Endothelial cell of hepatic sinusoid (primary cell): ENCODE data around the gene SLC17A7.

Experiments used
- in situ Hi-C: cut with HindIII; loops from 2 replicates; pipeline ENCODE4 v1.10.0; 2017; ENCODE audit warnings: low sequenced_read_pairs

Gene SLC17A7

GRCh38 chr19:49428547-49429451 lies 12.5 kb downstream of the SLC17A7 start:
- in situ Hi-C loops: loop anchor here (5.0 kb wide), 1 partner anchor 36 kb away; no protein-coding TSS in a partner anchor

GRCh38 chr19:49427855-49428546 lies 13.3 kb downstream of the SLC17A7 start:
- in situ Hi-C loops: loop anchor here (5.0 kb wide), 1 partner anchor 36 kb away; no protein-coding TSS in a partner anchor

- in situ Hi-C loops: loop anchor here (5.0 kb wide), 1 partner anchor 35 kb away; no protein-coding TSS in a partner anchor
These were observed 14.0 kb downstream of the SLC17A7 start for GRCh38 chr19:49427339-49427738.

- in situ Hi-C loops: loop anchor here (5.0 kb wide), 1 partner anchor 34 kb away; no protein-coding TSS in a partner anchor
These were observed 15.3 kb downstream of the SLC17A7 start for GRCh38 chr19:49425922-49426592.

GRCh38 chr19:49425178-49425577 lies 16.1 kb downstream of the SLC17A7 start, which contains the start of gene GFY:
GFY (plus strand) TSS chr19:49425388; CDS start chr19:49426431, 1,043 bp downstream.
- in situ Hi-C loops: loop anchor here (5.0 kb wide), 1 partner anchor 33 kb away; no protein-coding TSS in a partner anchor

GRCh38 chr19:49423985-49424303 lies 17.4 kb downstream of the SLC17A7 start:
- in situ Hi-C loops: no loop called here

- in situ Hi-C loops: no loop called here
These were observed 18.0 kb downstream of the SLC17A7 start, which contains the start of gene PTH2 for GRCh38 chr19:49423071-49423984. PTH2 (minus strand) TSS chr19:49423441; CDS start chr19:49423339, 102 bp downstream.

GRCh38 chr19:49422407-49423070 lies 18.8 kb downstream of the SLC17A7 start:
- in situ Hi-C loops: no loop called here

GRCh38 chr19:49421878-49422202 lies 19.5 kb downstream of the SLC17A7 start:
- in situ Hi-C loops: no loop called here

- in situ Hi-C loops: no loop called here
These were observed 20.1 kb downstream of the SLC17A7 start for GRCh38 chr19:49421039-49421877.

- in situ Hi-C loops: no loop called here
These were observed 21.1 kb downstream of the SLC17A7 start for GRCh38 chr19:49420227-49420626.

GRCh38 chr19:49419173-49419572 lies 22.2 kb downstream of the SLC17A7 start:
- in situ Hi-C loops: no loop called here

GRCh38 chr19:49418511-49418910 lies 22.8 kb downstream of the SLC17A7 start:
- in situ Hi-C loops: no loop called here

GRCh38 chr19:49417088-49417487 lies 24.2 kb downstream of the SLC17A7 start:
- in situ Hi-C loops: no loop called here

GRCh38 chr19:49415810-49416200 lies 25.5 kb downstream of the SLC17A7 start:
- in situ Hi-C loops: no loop called here

- in situ Hi-C loops: no loop called here
These were observed 26.1 kb downstream of the SLC17A7 start for GRCh38 chr19:49415102-49415809.

- in situ Hi-C loops: no loop called here
These were observed 27.1 kb downstream of the SLC17A7 start for GRCh38 chr19:49414256-49414655.

- in situ Hi-C loops: no loop called here
These were observed 28.0 kb downstream of the SLC17A7 start for GRCh38 chr19:49413348-49413747.
